Measurements from ENCODE around the gene CAMTA1. TPM values are rescaled to one million over a fixed set of nuclear protein-coding genes. Genes with fewer than 3 reads are reported as not detected.

The CAMTA1 gene
- total RNA-seq, 2 experiments from 2014 or later: 43.9 to 73.3 TPM

- no peak overlapping the region for H3K4me2 ChIP-seq (ENCODE audit: low read length)
- no TSS peak for BruUV-seq (replicated peaks)
These were observed 637.7 kb downstream of the CAMTA1 start for GRCh38 chr1:7422966-7423365.

DNA sequence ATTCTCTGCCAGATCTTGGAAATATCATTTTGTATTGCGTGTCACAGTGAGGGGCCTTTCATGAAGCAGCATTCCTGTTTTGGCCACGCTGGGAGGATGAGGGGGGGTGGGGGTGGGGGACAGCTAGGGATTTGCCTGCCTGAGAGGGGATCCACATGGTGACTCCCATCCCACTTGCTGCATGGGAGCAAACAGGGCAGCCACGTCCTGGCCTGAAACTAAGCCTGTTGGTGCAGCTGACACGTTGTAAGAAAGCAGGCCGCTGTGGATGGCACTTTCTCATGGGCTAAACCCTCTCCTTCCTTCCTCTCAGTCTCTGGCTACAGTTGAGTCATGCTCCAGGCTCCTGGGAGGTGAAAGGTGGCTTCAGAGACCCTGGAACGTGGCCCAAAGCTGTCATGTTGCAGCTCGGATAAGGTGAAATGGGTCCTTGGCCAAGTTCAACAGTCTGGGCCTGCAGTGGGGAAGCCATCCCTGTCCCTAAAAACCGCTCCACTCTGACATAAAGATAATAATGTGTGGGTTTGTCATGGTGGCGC is 639.2 kb downstream of the CAMTA1 start:
- Histone ChIP-seq H3K9me2 (ENCODE audit: insufficient read depth, low read length) (no peaks in the 10 kb centered on the region), H3K36me3 (ENCODE audit: insufficient read depth, low read length) (no peaks in the 10 kb centered on the region), H2AFZ (ENCODE audit: low read length) (no peak overlapping the region), H3K27ac (ENCODE audit: low read depth, low read length, poor library complexity, severe bottlenecking) (no peak overlapping the region), H4K20me1 (ENCODE audit: insufficient read depth, low read length) (no peaks in the 10 kb centered on the region), H3K79me2 (ENCODE audit: insufficient read depth, low read depth, low read length) (no peaks in the 10 kb centered on the region), H3K9me3 (ENCODE audit: low read length) (no peaks in the 10 kb centered on the region), H3K4me1 (ENCODE audit: insufficient read depth, low read length, poor library complexity, severe bottlenecking) (no peaks in the 10 kb centered on the region), H3K4me3 (ENCODE audit: low read depth, low read length, poor library complexity, severe bottlenecking) (no peak overlapping the region), H3K4me2 (ENCODE audit: low read length) (no peak overlapping the region)
- ChIA-PET CTCF (ENCODE audit: unreplicated experiment) (no interaction called here), POLR2A (no interaction called here)
- no peak for DNase-seq (ENCODE audit: low spot score)
- intact Hi-C loops (cut with micrococcal nuclease; ENCODE audit: unreplicated experiment): no loop called here
- TF ChIP-seq EZH2phosphoT487 (IDR thresholded peaks at IDR 0.05; ENCODE audit: borderline replicate concordance, low read depth, low read length): no peak
- TF ChIP-seq, protein P1, sequence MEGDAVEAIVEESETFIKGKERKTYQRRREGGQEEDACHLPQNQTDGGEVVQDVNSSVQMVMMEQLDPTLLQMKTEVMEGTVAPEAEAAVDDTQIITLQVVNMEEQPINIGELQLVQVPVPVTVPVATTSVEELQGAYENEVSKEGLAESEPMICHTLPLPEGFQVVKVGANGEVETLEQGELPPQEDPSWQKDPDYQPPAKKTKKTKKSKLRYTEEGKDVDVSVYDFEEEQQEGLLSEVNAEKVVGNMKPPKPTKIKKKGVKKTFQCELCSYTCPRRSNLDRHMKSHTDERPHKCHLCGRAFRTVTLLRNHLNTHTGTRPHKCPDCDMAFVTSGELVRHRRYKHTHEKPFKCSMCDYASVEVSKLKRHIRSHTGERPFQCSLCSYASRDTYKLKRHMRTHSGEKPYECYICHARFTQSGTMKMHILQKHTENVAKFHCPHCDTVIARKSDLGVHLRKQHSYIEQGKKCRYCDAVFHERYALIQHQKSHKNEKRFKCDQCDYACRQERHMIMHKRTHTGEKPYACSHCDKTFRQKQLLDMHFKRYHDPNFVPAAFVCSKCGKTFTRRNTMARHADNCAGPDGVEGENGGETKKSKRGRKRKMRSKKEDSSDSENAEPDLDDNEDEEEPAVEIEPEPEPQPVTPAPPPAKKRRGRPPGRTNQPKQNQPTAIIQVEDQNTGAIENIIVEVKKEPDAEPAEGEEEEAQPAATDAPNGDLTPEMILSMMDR (conservative IDR thresholded peaks at IDR 0.05; ENCODE audit: low read length): no peak
- no TSS peak for BruUV-seq (replicated peaks)

More at GRCh38 chr1:7422966-7423365, 637.7 kb downstream of the CAMTA1 start:
- Histone ChIP-seq H2AFZ (ENCODE audit: low read length) (no peak overlapping the region), H3K9me3 (ENCODE audit: low read length) (no peaks in the 10 kb centered on the region), H3K4me1 (ENCODE audit: insufficient read depth, low read length, poor library complexity, severe bottlenecking) (no peaks in the 10 kb centered on the region), H3K36me3 (ENCODE audit: insufficient read depth, low read length) (no peaks in the 10 kb centered on the region), H3K9me2 (ENCODE audit: insufficient read depth, low read length) (no peaks in the 10 kb centered on the region), H4K20me1 (ENCODE audit: insufficient read depth, low read length) (no peaks in the 10 kb centered on the region), H3K4me3 (ENCODE audit: low read depth, low read length, poor library complexity, severe bottlenecking) (no peak overlapping the region), H3K27ac (ENCODE audit: low read depth, low read length, poor library complexity, severe bottlenecking) (no peak overlapping the region), H3K79me2 (ENCODE audit: insufficient read depth, low read depth, low read length) (no peaks in the 10 kb centered on the region)
- intact Hi-C loops (cut with micrococcal nuclease; ENCODE audit: unreplicated experiment): no loop called here
- POLR2A ChIA-PET: no interaction called here
- no peak for DNase-seq (ENCODE audit: low spot score)
- TF ChIP-seq, protein P1 (conservative IDR thresholded peaks at IDR 0.05; ENCODE audit: low read length): no peak
- CTCF ChIA-PET (ENCODE audit: unreplicated experiment): no interaction called here

DNA sequence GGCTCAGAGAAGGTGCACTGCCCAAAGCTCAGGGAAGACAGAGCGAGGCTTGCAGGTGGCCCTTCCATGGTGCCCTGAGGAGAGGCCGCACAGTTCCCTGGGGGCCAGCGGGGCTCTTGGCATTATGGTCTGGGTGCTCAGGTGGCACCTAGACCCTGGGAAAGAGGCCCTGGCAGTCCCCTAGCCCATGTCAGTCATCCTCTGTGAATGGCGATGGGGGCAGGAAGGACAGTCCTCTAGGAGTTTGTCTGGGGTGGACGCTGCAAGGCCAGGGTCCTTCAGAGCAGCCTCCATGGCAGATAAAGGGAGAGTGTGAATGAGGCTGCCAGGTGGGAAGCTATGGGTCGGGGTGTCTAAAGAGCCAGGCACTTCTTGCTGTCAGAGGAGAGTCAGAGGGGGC is 640.0 kb downstream of the CAMTA1 start:
- ChIA-PET POLR2A (no interaction called here), CTCF (ENCODE audit: unreplicated experiment) (no interaction called here)
- no peak for DNase-seq (ENCODE audit: low spot score)
- H3K79me2 ChIP-seq (ENCODE audit: insufficient read depth, low read depth, low read length): no peaks in the 10 kb centered on the region
- no peaks in the 10 kb centered on the region for H3K4me1 ChIP-seq (ENCODE audit: insufficient read depth, low read length, poor library complexity, severe bottlenecking)
- H4K20me1 ChIP-seq (ENCODE audit: insufficient read depth, low read length): no peaks in the 10 kb centered on the region
- no peak overlapping the region for H2AFZ ChIP-seq (ENCODE audit: low read length)
- no peaks in the 10 kb centered on the region for H3K9me3 ChIP-seq (ENCODE audit: low read length)
- intact Hi-C loops (cut with micrococcal nuclease; ENCODE audit: unreplicated experiment): no loop called here
- H3K4me3 ChIP-seq (ENCODE audit: low read depth, low read length, poor library complexity, severe bottlenecking): no peak overlapping the region
- no peaks in the 10 kb centered on the region for H3K9me2 ChIP-seq (ENCODE audit: insufficient read depth, low read length)
- no peak overlapping the region for H3K27ac ChIP-seq (ENCODE audit: low read depth, low read length, poor library complexity, severe bottlenecking)
- H3K4me2 ChIP-seq (ENCODE audit: low read length): no peak overlapping the region
- H3K36me3 ChIP-seq (ENCODE audit: insufficient read depth, low read length): no peaks in the 10 kb centered on the region
- BruUV-seq (replicated peaks): no TSS peak
- TF ChIP-seq, protein P1 (conservative IDR thresholded peaks at IDR 0.05; ENCODE audit: low read length): no peak
